Endothelial cell of umbilical vein (primary cell): ENCODE measurements around the gene SLC66A2. TPM values are rescaled to one million over a fixed set of nuclear protein-coding genes. Genes with fewer than 3 reads are reported as not detected.

ENCODE experiments used
- BruUV-seq: library from RNA; stranded (reverse); fragments of 400-500 nt; replicated peaks from 2 replicates; lab custom pipeline; 2021; lab: Mats Ljungman, UMichigan
- CTCF ChIA-PET: fragments of 300-600, 350-600 bp; sonication (Branson Sonifier 250); formaldehyde crosslinking; loops from one replicate; lab custom pipeline; 2021; ENCODE audit warnings: antibody characterized with exemption, inconsistent platforms; lab: Charles Lee
- POLR2A ChIA-PET: fragments of 300-600, 350-600 bp; sonication (Branson Sonifier 250); formaldehyde crosslinking; loops from one replicate; lab custom pipeline; 2021; ENCODE audit warnings: antibody characterized with exemption, inconsistent platforms; lab: Charles Lee
- DNase-seq: peaks from one replicate; pipeline ENCODE4 v3.0.0-alpha.2; 2011; ENCODE audit warnings: low read depth, low spot score
- FAIRE-seq: peaks from 2 replicates; lab custom pipeline; 2011; peaks lifted over from hg19 to GRCh38; lab: Jason Lieb, UNC
- H2AFZ ChIP-seq: 2 replicates; pipeline ENCODE4 v1.6.0; 2012; ENCODE audit warnings: low read depth, low read length, control low read depth, inconsistent platforms
- H3K27ac ChIP-seq: 2 replicates; pipeline ENCODE4 v1.5.1; 2011; ENCODE audit warnings: low read depth, mild to moderate bottlenecking, control low read depth, low read length, moderate library complexity; ENCODE audit not compliant: insufficient read depth
- H3K27me3 ChIP-seq, 2 experiments: 2 replicates each; pipeline versions ENCODE4 v1.6.0 to v1.6.1; 2011; ENCODE audit warnings: low read length in 2 of 2, mixed read lengths in 1 of 2; ENCODE audit not compliant: control insufficient read depth in 2 of 2, insufficient read depth in 2 of 2
- H3K36me3 ChIP-seq, 2 experiments: 2 replicates in 1 of 2; 3 replicates in 1 of 2; pipeline ENCODE4 v1.5.1; 2011; ENCODE audit warnings: low read length in 2 of 2, mild to moderate bottlenecking in 1 of 2, moderate library complexity in 1 of 2; ENCODE audit not compliant: control insufficient read depth in 2 of 2, insufficient read depth in 2 of 2; ENCODE audit errors: extremely low read depth in 1 of 2
- H3K4me1 ChIP-seq: 3 replicates; pipeline ENCODE4 v1.5.1; 2011; ENCODE audit warnings: mild to moderate bottlenecking, low read length; ENCODE audit not compliant: control insufficient read depth, insufficient read depth; ENCODE audit errors: extremely low read depth
- H3K4me2 ChIP-seq: 2 replicates; pipeline ENCODE4 v1.6.1; 2011; ENCODE audit warnings: low read length, control low read depth, mixed read lengths; ENCODE audit not compliant: insufficient read depth
- H3K4me3 ChIP-seq, 3 experiments: fragments of 200-600 bp in 1 of 3; sonication (generic), shearing (Covaris generic) in 1 of 3; replicated peaks in 1 of 3; 2 replicates each; pipeline ENCODE4 v1.5.1; 2011 to 2016; ENCODE audit warnings: control low read depth in 3 of 3, low read length in 3 of 3, mild to moderate bottlenecking in 2 of 3, inconsistent platforms in 1 of 3, low read depth in 1 of 3, moderate library complexity in 1 of 3; ENCODE audit not compliant: insufficient read depth in 1 of 3
- H3K79me2 ChIP-seq: 2 replicates; pipeline ENCODE4 v1.6.0; 2012; ENCODE audit warnings: low read length, inconsistent platforms; ENCODE audit not compliant: control insufficient read depth, insufficient read depth
- H3K9ac ChIP-seq: replicated peaks from 2 replicates; pipeline ENCODE3; 2011; ENCODE audit warnings: low read length, control low read depth; ENCODE audit not compliant: insufficient read depth; ENCODE audit errors: extremely low read depth
- H3K9me1 ChIP-seq: replicated peaks from 3 replicates; pipeline ENCODE4 v1.6.0; 2011; ENCODE audit warnings: mild to moderate bottlenecking, low read length; ENCODE audit not compliant: control insufficient read depth, insufficient read depth; ENCODE audit errors: extremely low read depth
- H3K9me3 ChIP-seq: replicated peaks from 2 replicates; pipeline ENCODE4 v1.5.1; 2012; ENCODE audit warnings: low read length, inconsistent platforms; ENCODE audit not compliant: control insufficient read depth, insufficient read depth
- H4K20me1 ChIP-seq: replicated peaks from 2 replicates; pipeline ENCODE3; 2011; ENCODE audit warnings: mild to moderate bottlenecking, low read length; ENCODE audit not compliant: control insufficient read depth, insufficient read depth; ENCODE audit errors: extremely low read depth
- EZH2 ChIP-seq: IDR thresholded peaks from 2 replicates; pipeline ENCODE4 v1.6.1; 2012; ENCODE audit warnings: borderline replicate concordance, low read depth, mild to moderate bottlenecking, moderate library complexity, low read length, inconsistent platforms; ENCODE audit not compliant: severe bottlenecking
- FOS ChIP-seq: IDR thresholded peaks from 2 replicates; pipeline ENCODE4 v1.6.1; 2011; ENCODE audit warnings: mild to moderate bottlenecking, low read length, moderate library complexity, borderline replicate concordance; ENCODE audit not compliant: insufficient read depth
- GATA2 ChIP-seq: IDR thresholded peaks from 2 replicates; pipeline ENCODE4 v1.7.0; 2011; ENCODE audit warnings: low read depth, mild to moderate bottlenecking, moderate library complexity, mixed read lengths, low read length; ENCODE audit not compliant: insufficient read length, insufficient read depth
- JUN ChIP-seq: IDR thresholded peaks from 2 replicates; pipeline ENCODE4 v1.6.1; 2011; ENCODE audit warnings: borderline replicate concordance, low read depth; ENCODE audit not compliant: insufficient read length, insufficient read depth
- MAX ChIP-seq: IDR thresholded peaks from 2 replicates; pipeline ENCODE4 v1.6.1; 2011; ENCODE audit not compliant: insufficient read depth, insufficient read length
- MYC ChIP-seq: IDR thresholded peaks from one replicate; pipeline ENCODE4 v1.6.1; 2011; ENCODE audit warnings: mild to moderate bottlenecking, low read depth, low read length
- POLR2A ChIP-seq: IDR thresholded peaks from 2 replicates; pipeline ENCODE4 v1.6.1; 2012; ENCODE audit warnings: low read depth, mild to moderate bottlenecking, control low read depth, low read length
- POLR2AphosphoS5 ChIP-seq: IDR thresholded peaks from 2 replicates; pipeline ENCODE4 v1.6.1; 2012; ENCODE audit warnings: low read depth, mild to moderate bottlenecking, control low read depth, low read length, moderate library complexity; ENCODE audit not compliant: insufficient read depth
- dilution Hi-C: fragments of 300-500 bp; cut with MboI; formaldehyde crosslinking; loops from one replicate; pipeline ENCODE4 v1.15.0; 2019; ENCODE audit warnings: low sequenced_read_pairs; ENCODE audit not compliant: extremely low pct_ligation_motif_present
- intact Hi-C: fragments of 100-400 bp; cut with micrococcal nuclease; formaldehyde crosslinking; loops from one replicate; pipeline ENCODE4 v1.10.0; 2022
- polyA plus RNA-seq, 4 experiments: library from polyadenylated mRNA; depleted of rRNA in 3 of 4; stranded (reverse) in 3 of 4; unstranded in 1 of 4; fragments of >200 nt; gene quantifications; 2 replicates each; pipeline versions ENCODE4 v1.2.1 to v1.2.3, GENCODE V29; 2011 to 2012; ENCODE audit warnings: missing spikeins in 1 of 4
- total RNA-seq: library from RNA; stranded (reverse); gene quantifications from 2 replicates; pipeline ENCODE4 v1.2.3, GENCODE V29; 2021
- TF ChIP-seq, protein P1 (sequence below), 2 donors: IDR thresholded peaks; 1 replicate in 1 of 2; 2 replicates in 1 of 2; pipeline ENCODE4 v1.5.1; 2011; ENCODE audit warnings: low read length in 2 of 2, mild to moderate bottlenecking in 2 of 2, moderate library complexity in 2 of 2, control low read depth in 1 of 2, inconsistent platforms in 1 of 2, low read depth in 1 of 2; ENCODE audit not compliant: insufficient read depth in 1 of 2; ENCODE audit errors: extremely low read depth in 1 of 2

SLC66A2 gene
- total and polyA plus RNA-seq, 2 donors (not counting 3 experiments of a cell fraction or from before 2014, with no cell fraction given), result 32.5 to 37.1 TPM

DNA sequence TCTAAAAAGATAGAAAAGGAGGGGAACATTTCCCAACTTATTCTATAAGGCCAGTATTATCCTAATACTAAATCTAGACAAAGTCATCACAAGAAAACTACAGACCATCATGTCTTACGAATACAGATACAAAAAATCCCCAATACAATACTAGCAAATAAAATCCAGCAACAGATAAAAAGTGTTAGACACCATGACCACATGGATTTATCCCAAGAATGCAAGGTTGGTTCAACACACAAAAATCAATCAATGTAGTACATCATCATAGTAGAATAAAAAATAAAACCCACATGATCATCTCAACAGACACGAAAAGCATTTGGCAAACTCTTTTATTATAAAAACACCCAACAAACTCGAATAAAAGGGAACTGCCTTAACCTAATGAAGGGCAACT, 18.5 kb downstream of the SLC66A2 start:
- no TSS peak for BruUV-seq
- no peak overlapping the region for H2AFZ ChIP-seq
- no peak overlapping the region for H3K4me2 ChIP-seq
- no peak overlapping the region for H3K4me3 ChIP-seq
- peaks cover 2% of the 10 kb centered on the region for H3K9me3 ChIP-seq
- no peak overlapping the region for H3K9ac ChIP-seq
- intact Hi-C loops (no loop called here), dilution Hi-C loops (no loop called here)
- no peaks in the 10 kb centered on the region for H3K9me1 ChIP-seq
- H3K27ac ChIP-seq, result no peak overlapping the region
- ChIA-PET POLR2A (no interaction called here), CTCF (no interaction called here)
- no peaks in the 10 kb centered on the region for H4K20me1 ChIP-seq
- FAIRE-seq (no peak), DNase-seq (no peak)
- H3K4me1 ChIP-seq, result no peaks in the 10 kb centered on the region
- H3K36me3 ChIP-seq, result peaks cover 0 to 19% of the 10 kb centered on the region in 2 experiments
- no peaks in the 10 kb centered on the region for H3K27me3 ChIP-seq
- H3K79me2 ChIP-seq, result peaks cover 35% of the 10 kb centered on the region
- TF ChIP-seq POLR2AphosphoS5 (no peak), FOS (no peak), MAX (no peak), POLR2A (no peak), GATA2 (no peak), EZH2 (no peak), MYC (no peak), JUN (no peak)
- TF ChIP-seq, protein P1, sequence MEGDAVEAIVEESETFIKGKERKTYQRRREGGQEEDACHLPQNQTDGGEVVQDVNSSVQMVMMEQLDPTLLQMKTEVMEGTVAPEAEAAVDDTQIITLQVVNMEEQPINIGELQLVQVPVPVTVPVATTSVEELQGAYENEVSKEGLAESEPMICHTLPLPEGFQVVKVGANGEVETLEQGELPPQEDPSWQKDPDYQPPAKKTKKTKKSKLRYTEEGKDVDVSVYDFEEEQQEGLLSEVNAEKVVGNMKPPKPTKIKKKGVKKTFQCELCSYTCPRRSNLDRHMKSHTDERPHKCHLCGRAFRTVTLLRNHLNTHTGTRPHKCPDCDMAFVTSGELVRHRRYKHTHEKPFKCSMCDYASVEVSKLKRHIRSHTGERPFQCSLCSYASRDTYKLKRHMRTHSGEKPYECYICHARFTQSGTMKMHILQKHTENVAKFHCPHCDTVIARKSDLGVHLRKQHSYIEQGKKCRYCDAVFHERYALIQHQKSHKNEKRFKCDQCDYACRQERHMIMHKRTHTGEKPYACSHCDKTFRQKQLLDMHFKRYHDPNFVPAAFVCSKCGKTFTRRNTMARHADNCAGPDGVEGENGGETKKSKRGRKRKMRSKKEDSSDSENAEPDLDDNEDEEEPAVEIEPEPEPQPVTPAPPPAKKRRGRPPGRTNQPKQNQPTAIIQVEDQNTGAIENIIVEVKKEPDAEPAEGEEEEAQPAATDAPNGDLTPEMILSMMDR (IDR thresholded peaks at IDR 0.05; ENCODE audit: extremely low read depth in 1 of 2, insufficient read depth in 1 of 2, low read depth in 1 of 2, low read length in 2 of 2), result no peak
